HEK293T (cell line): ENCODE measurements around the gene DMXL1.

Experiments
- CTBP1 ChIP-seq: fragments of 450-650 bp; IDR thresholded peaks from 2 replicates; pipeline ENCODE4 v1.6.1; 2016; ENCODE audit warnings: borderline replicate concordance
- ELF4 ChIP-seq: fragments of 450-650 bp; IDR thresholded peaks from 2 replicates; pipeline ENCODE4 v1.6.1; 2017; ENCODE audit warnings: antibody characterized with exemption
- FOXK2 ChIP-seq: fragments of 450-650 bp; IDR thresholded peaks from 2 replicates; pipeline ENCODE4 v1.6.1; 2016; ENCODE audit warnings: mild to moderate bottlenecking
- FOXM1 ChIP-seq: fragments of 450-650 bp; IDR thresholded peaks from 2 replicates; pipeline ENCODE4 v1.6.1; 2017; ENCODE audit warnings: mild to moderate bottlenecking, borderline replicate concordance
- L3MBTL2 ChIP-seq: fragments of 450-650 bp; conservative IDR thresholded peaks from 2 replicates; pipeline ENCODE4 v1.6.1; 2016; ENCODE audit warnings: mild to moderate bottlenecking
- SP1 ChIP-seq: fragments of 450-650 bp; IDR thresholded peaks from 2 replicates; pipeline ENCODE4 v1.6.1; 2017
- ZNF384 ChIP-seq: fragments of 450-650 bp; IDR thresholded peaks from 2 replicates; pipeline ENCODE4 v1.6.1; 2016

- no peak for TF ChIP-seq ELF4
- no peak for TF ChIP-seq ZNF384
- TF ChIP-seq FOXK2, result no peak
- TF ChIP-seq L3MBTL2, result no peak
- TF ChIP-seq FOXM1, result no peak
- TF ChIP-seq SP1, result no peak
- no peak for TF ChIP-seq CTBP1
These were observed 39.6 kb upstream of the DMXL1 start for GRCh38 chr5:119031011-119031886.
